22Rv1 (cell line): ENCODE data around the gene AFP.

Experiments
- ZFX ChIP-seq: fragments of 450-650 bp; IDR thresholded peaks from 2 replicates; pipeline ENCODE4 v1.6.1; 2017; ENCODE audit warnings: antibody characterized with exemption, borderline replicate concordance
- TF ChIP-seq, protein P1 (sequence below): fragments of 450-650 bp; IDR thresholded peaks from 2 replicates; pipeline ENCODE4 v1.5.1; 2017; ENCODE audit warnings: mild to moderate bottlenecking

DNA sequence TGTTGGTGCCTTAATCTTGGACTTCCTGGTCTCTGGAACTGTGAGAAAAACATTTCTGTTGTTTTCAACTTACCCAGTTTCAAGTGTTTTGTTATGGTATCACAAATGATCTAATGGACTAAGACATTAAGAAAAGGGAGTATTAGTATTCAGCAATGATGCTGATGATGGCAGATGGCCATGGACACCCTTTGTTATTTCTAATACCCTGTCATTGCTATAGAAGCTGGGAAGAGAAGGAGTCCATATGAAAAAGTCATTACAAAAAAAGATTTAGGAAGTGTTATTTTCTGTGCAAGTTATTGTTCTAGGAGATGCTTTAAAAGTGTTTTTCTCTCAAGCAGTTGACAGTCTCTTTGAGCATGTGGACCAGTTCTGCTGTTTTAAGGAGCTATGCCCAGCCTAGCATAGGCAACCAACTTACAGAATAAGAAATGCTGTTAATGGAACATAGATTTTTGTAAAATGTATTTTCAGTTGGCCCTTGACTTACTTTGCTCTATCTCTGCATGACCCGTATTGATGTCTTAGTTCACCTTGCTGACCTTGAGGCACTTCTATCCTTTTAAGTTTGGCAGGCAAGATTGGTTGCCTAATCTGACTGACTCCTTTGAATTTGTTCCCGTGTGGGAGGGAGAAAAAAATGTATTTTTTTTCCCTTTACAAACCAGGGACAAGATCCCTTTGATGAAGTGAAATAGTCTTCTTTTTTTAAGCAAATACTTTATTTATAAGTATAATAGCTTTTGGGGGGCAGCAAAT lies 6.0 kb upstream of the AFP start:
- TF ChIP-seq, protein P1, sequence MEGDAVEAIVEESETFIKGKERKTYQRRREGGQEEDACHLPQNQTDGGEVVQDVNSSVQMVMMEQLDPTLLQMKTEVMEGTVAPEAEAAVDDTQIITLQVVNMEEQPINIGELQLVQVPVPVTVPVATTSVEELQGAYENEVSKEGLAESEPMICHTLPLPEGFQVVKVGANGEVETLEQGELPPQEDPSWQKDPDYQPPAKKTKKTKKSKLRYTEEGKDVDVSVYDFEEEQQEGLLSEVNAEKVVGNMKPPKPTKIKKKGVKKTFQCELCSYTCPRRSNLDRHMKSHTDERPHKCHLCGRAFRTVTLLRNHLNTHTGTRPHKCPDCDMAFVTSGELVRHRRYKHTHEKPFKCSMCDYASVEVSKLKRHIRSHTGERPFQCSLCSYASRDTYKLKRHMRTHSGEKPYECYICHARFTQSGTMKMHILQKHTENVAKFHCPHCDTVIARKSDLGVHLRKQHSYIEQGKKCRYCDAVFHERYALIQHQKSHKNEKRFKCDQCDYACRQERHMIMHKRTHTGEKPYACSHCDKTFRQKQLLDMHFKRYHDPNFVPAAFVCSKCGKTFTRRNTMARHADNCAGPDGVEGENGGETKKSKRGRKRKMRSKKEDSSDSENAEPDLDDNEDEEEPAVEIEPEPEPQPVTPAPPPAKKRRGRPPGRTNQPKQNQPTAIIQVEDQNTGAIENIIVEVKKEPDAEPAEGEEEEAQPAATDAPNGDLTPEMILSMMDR = no peak
- no peak for TF ChIP-seq ZFX
